ENCODE measurements around the gene ACIN1.

ACIN1 gene, protein sequence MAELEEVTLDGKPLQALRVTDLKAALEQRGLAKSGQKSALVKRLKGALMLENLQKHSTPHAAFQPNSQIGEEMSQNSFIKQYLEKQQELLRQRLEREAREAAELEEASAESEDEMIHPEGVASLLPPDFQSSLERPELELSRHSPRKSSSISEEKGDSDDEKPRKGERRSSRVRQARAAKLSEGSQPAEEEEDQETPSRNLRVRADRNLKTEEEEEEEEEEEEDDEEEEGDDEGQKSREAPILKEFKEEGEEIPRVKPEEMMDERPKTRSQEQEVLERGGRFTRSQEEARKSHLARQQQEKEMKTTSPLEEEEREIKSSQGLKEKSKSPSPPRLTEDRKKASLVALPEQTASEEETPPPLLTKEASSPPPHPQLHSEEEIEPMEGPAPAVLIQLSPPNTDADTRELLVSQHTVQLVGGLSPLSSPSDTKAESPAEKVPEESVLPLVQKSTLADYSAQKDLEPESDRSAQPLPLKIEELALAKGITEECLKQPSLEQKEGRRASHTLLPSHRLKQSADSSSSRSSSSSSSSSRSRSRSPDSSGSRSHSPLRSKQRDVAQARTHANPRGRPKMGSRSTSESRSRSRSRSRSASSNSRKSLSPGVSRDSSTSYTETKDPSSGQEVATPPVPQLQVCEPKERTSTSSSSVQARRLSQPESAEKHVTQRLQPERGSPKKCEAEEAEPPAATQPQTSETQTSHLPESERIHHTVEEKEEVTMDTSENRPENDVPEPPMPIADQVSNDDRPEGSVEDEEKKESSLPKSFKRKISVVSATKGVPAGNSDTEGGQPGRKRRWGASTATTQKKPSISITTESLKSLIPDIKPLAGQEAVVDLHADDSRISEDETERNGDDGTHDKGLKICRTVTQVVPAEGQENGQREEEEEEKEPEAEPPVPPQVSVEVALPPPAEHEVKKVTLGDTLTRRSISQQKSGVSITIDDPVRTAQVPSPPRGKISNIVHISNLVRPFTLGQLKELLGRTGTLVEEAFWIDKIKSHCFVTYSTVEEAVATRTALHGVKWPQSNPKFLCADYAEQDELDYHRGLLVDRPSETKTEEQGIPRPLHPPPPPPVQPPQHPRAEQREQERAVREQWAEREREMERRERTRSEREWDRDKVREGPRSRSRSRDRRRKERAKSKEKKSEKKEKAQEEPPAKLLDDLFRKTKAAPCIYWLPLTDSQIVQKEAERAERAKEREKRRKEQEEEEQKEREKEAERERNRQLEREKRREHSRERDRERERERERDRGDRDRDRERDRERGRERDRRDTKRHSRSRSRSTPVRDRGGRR

DNA sequence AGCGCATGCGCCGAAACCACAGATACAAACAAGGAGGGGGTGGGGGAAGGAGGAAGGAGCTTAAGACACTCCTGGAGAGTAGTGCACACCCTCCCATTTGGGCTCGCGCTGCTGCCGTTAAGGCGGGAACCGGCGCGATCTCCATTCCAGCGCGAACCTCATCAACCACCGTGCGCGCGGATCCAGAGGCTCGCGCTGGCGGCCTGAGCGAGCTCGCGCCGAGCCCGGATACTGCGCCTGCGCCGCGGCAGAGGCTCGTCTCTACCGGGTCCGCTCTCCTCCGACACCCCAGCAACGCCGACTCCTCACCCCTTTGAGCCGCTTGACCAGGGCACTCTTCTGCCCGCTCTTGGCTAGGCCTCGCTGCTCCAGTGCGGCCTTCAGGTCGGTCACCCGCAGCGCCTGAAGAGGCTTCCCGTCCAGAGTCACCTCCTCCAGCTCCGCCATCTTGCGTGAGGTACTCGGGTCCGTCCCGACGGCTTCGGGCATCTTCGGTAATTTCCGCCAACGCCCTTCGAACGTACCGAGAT, at the start of gene ACIN1:
Gene ACIN1 (minus strand): TSS at position 471 of the 530 bp plus-strand sequence. CDS start 24 bp downstream, at position 447.
- DNase-seq (ENCODE audit: low read depth in 3 of 3) = peak; percentile 46 to 66 (median 52)

DNA sequence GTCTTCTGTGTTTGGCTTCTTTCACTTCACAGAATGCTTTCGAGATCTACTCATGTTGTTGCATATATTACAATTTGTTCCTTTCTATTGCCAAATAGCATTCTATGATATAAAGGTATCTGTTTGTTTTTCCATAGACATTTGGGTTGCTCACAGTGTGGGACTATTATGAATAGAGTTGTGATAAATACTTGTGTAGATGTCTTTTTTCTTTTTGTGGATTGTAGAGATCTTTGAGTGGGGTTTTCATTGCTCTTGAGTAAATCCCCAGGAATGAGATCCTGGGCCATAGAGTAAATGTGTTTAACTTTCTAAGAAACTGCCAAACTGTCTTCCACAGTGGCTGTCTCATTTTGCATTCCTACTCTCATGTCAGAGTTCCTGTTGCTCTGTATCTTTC, 49.0 kb upstream of the ACIN1 start:
- DNase-seq (ENCODE audit: low read depth in 3 of 3) = no peak

DNA sequence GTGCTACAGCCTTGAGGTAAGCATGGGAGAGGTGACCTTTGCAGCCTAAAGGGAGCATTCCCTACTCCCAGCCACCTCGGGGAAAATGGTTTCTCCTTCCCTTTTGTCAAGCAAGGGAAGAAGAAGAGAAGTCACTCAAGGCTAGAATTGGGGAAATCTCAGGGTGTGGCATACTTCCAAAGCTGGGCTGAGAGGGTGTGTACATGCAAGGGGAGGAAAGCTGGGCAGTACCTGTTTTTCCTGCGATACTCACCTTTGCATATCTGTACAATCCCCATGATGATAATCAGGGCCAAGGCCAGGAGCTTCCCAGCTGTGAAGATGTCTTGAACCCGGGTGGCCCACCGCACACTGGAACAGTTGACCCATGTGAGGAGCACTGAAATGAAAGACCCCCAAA, 47.9 kb upstream of the ACIN1 start:
- DNase-seq (ENCODE audit: low read depth in 3 of 3) = no peak

DNA sequence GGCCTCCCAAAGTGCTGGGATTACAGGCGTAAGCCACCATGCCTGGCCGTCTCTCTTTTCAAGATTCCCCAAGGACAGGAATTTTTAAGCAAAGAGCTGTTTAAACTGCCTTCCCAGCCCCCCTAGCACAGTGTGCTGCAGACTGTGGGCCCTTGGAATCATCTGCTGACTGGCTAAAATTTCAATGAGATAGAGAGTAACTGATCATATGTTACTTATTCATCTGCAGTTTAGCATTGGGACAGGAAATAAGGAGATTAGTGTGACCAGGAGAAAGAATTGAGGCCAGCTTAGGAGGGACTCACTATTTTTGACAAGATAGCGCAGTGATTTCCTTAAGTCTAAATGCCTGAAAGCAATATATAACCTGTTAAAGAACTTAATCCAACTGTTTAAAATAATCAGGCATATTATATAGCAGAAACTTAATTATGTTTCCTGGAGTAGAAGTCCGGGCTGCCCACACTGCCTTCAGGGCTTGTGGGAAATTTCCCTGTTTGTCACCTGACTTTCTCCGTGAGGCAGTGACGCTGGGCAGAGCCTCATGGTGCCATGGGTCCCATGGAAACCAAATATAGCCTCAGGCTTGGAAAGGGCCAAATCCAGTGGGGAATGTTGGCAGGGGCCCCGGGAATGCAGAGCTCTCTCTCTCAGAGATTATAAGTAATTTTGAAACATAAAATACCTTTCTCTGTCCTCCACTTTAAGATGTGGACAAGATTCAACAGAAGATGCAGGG, 46.9 kb upstream of the ACIN1 start:
- no peak for DNase-seq (ENCODE audit: low read depth in 3 of 3)

DNA sequence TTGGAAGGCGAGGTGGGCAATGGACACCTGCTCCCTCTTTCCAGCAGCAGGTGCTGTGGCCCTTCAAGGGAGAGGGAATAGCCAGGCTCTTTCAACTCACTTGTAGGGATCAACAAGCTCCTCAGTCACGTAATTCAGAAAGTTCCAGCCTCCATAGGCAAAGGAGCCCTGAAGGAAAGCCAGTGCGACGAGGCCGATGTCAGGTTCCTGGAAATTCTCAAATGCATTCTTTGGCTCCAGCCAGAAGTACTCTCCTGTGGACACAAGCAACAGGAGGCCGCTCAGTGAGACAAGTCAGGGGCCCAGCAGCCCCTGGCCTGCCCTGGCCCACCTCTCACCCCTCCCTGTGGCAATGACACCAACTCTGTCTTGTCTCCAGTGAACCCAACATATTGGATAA, 45.4 kb upstream of the ACIN1 start:
- DNase-seq (ENCODE audit: low read depth in 3 of 3) = no peak

DNA sequence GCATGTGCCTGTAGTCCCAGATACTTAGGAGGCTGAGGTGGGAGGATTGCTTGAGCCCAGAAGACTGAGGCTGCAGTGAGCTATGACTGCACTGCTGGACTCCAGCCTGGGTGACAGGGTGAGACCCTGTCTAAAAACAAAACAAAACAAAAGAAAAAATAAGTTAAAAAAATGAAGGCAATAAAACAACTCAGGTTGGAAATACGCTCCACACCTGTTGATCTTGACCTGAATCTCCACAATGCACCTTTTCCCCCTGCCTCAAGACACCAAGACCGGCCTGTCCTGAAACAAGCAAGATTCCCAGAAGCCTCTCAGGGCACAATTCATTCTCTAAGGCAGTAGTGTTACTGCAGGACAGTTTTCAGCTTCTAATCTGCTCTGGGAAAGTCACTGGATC, 44.9 kb upstream of the ACIN1 start:
- DNase-seq (ENCODE audit: low read depth in 3 of 3) = no peak

DNA sequence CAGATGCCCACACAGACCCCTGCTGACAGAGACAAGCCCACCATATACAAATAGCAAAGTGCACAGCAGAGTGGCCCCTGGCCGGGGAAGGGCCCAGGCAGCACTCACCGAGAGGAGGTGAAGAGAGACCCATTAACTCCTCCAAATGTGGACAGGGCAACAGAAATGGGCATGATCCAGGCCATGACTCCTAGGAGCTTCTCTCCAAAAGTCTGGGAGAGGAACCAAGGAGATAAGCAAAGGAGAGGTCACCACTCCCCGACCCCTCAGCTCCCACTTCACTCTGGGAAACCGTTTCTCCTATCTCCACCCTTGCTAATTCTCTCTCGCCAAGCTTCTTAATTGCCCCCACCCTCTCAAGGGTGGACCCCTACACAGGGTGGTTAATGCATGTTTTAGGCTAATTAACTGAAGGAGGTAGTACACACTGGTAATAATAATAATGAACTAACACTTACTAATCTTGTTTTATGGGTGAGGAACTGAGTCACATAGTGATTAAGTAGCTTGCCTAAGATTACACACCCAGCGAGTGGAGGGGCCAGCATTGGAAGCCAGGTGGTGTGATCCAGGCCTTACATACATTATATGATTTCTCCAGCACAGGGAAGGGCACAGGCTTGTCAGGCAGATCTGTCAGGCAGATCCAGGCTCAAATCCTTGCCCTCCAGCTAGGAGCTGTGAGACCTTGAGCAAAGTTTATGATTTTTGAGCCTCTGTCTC, 43.0 kb upstream of the ACIN1 start:
- no peak for DNase-seq (ENCODE audit: low read depth in 3 of 3)

DNA sequence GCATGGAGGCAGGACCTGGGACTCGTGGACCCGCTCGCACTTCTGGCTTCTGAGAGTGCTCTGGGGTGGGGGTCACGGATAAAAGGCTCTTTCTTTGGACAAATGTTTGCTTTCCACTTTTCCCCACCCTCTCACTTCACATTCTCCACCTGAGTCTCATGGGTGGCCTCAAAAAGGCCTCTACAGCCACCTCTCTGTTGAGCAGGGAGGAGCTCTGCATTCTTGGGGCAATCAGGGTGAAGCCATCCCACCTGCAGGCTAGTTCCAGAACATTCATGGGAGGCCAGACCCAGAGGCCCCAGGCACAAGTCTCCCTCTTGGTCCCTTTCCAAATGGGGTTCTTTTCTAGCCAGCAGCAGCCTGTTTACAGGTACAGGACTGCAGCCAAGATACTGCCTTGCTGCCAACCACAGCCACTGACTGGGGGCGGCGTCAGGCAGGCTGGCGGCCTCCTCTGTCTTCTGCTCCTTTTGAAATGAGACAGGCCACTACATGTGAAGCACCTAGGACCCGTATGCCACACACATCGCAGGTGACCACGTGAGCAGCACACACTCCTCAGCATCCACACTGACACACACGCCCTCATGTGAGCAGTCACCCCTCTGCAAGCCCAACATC, 42.4 kb upstream of the ACIN1 start:
- no peak for DNase-seq (ENCODE audit: low read depth in 3 of 3)

DNA sequence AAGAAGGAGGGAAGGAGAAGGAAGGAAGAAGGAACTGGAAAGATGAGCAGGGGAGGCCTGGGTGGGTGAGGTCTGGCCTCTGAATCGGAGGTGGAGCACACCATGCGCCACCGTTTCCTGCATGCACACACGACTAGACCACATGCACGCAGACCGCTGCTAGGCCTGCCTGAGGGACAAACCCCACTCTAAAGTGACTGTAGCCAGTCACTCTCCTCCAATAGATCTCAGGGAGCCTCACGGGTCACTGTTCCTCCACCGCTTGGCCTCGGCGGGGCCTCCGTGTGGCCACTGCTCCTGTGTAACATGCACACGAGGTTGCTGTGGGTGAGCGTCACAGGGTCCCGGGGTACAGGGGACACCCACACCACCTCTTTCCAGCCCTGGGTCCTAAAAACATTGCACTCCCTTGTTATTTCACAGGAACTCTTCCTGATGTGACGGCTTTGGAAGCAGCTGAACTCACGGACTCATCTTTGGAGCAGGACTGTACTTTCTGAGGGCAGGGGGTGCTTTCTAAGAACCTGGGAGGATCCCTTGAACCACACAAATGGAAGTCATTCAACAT, 41.7 kb upstream of the ACIN1 start:
- no peak for DNase-seq (ENCODE audit: low read depth in 3 of 3)

DNA sequence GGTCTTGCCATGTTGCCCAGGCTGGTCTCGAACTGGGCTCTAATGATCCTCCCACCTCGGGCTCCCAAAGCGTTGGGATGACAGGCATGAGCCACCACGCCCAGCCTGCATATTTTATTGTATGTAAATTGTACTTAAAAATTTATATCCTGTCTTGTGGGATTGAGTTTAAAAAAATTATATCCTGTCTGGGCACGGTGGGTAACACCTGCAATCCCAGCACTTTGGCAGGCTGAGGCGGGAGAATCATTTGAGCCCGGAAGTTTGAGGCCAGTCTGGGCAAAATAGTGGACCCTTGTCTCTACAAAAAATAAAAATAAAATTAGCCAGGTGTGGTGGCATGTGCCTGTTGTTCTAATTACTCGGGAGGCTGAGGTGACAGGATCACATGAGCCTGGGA, 38.0 kb upstream of the ACIN1 start:
- DNase-seq (ENCODE audit: low read depth in 3 of 3) = no peak

DNA sequence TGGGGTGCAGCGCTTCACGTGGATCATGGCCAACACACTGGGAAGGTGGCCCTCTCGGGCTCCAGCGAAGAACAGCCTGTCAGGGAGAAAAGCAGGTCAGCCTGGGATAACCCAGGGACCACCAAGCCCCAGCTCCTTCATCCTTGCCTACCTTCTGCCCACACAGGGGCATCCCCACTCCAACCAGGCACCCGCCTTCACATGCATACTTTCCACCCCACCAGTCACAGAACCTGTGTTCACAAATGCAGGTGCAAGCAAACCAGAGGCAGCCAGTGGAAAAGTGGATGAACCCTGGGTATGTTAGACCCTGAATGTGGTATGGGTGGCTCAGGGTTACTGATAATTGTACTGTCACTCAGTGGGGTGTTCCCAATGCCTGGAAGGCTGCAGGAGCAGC, 36.5 kb upstream of the ACIN1 start:
- no peak for DNase-seq (ENCODE audit: low read depth in 3 of 3)

DNA sequence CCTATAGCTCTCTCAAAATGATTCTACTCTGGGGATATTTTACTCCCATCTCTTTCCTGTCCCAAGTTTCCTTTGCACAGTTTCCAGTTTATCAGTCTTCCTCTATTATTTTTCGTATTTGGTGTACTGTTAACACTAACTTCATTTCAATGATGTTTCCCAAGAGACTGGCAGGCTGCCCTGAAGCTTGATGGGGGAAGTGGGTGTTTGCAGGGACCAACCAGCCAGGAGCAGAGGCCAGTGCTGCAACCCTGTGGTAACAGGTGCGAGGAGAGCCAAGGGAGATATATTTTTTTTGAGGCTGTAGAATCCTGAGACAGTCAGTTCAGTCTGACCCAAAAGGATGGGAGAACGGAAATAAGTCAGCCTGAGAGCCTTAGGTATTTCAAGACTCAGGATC, 35.9 kb upstream of the ACIN1 start:
- no peak for DNase-seq (ENCODE audit: low read depth in 3 of 3)

DNA sequence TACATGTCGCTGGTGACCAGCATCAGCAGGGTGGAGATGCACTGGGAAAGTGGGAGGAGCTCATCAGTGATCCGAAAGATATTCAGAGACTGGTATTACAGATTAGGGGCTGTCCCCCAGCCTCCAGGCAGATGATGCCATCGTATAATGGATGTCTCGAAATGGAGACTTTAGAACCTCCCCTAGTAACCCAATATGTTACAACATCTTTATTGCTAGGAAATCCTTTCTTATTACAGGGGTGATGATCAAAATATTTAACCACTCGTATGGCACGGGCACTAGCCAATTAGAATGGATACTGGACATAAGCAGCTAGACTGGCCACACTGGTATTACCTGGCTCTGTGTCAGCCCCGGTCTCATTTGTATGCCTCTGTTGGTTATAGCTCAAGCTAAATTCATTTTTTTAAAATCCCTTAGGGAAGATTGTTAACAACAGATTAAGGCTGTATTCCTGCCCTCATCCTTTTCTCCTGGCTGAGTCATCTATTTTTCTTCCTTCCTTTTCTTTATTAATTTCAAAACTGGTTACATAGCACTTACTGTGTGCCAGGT, 34.9 kb upstream of the ACIN1 start:
- no peak for DNase-seq (ENCODE audit: low read depth in 3 of 3)

DNA sequence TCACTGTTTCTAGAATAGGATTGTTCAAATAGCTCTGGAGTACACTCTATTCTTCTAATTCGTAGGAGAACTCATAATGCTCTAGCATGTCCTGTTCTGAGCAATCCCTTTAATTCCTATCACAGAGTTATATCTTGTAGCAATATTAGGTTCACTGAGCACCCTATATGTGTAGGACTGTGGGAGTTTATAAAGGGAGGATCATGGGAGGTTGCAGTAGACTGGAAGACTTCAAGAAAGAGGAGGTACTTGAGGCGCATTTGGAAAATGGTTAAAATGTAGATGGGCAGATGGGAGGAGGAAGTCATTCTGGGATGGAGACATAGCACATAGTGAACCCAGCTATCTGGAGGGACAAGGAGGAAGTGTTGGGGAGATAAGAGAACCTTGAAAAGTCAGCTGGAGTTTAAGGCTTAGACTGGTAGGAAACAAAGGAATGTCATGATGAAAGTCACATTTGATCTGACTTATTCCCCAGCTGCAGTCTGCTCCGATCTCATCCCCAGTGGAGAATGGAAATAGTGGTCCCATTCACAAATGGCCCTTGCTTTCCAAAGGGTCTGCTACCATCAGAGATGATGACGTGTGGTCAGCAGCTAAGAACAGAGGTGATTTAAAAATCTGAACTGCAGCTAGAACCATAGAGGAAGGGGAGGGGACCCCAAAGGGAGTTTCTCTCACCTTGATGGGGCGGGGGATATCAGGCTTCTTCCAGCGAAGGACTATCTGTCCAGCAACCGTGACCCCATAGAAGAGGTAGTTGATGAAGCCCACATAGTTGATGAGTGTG, 34.2 kb upstream of the ACIN1 start:
- no peak for DNase-seq (ENCODE audit: low read depth in 3 of 3)

DNA sequence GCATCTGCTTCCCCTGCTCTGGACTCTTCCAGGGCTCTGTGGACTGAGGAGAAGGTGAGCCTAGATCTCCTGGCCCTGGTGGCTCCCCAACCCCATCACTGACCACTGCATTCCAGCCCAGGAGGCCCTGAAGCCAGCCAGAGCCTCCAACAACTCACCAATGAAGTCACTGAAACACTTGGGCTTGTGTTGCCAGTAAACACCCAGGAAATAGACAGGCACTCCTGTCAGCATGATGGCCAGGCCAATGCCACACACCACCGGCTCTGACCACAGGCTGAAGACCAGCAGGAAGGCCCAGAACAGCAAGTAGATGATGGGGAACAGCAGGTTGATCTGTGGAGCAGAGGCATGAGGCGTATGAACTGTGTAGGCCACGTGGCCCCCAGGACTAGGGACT, 32.9 kb upstream of the ACIN1 start:
- DNase-seq (ENCODE audit: low read depth in 3 of 3) = no peak

DNA sequence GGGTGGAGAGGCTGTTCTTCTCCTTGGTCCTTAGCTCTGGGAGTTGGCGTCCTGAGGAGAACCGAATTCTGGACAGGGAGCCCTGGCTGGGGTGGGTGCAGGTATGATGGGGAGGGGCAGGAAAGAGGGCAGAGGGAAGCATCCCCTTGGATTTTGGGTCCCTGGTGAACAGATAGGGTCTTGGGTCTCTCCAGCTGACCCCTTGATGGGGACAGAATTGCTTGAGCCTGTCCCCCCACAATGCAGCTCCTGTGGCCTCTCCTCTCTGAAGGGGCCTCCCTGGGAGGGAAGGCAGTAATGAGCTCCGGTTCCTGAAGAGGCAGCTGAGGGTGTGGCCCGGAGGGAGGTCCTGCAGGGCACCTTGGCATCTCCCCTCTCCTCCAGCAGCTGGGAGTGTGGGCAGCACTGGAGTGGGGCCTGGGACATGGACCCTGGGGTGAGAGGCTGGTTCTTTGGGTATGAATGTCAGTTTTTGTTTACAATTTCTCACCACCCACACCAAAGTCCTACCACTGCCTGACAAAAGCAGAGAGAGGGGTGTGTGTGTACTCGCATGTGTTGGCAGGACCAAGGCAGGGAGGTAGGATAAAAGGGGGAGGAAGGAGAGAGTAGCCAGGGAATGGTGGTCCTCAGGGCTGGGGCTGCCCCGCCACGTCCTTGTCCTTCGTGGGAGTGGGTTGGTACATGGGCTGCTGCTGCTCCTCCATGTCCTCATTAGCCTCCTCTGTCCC, 31.8 kb upstream of the ACIN1 start:
- no peak for DNase-seq (ENCODE audit: low read depth in 3 of 3)

DNA sequence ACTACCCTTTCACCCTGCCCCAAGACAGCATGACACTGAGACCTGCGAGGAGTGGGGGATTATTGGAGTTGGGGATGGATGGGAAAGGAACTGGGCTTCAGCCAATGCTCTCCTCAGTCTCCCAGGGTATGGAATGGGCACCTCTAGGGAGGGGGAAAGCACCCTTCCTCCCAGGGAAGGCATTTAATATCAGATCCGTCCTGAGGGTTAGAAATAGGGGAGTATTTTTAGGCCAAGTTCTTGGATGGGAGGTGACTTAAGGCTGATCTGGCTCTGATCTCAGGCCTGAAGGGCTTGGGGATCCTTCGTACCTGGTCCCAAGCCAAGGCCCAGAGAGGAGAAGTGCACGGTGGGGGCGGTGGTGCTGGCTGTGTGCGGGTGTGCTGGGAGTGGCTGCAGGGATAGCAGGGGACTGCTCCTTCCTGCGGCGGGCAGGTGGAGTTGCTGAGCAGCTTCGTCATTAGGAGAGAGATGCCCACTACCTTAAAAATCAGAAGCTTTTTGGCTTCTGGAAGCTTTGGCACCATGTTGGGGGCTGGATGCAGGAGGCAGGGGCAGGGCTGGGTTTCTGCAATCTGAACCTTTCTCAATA, 31.1 kb upstream of the ACIN1 start:
- no peak for DNase-seq (ENCODE audit: low read depth in 3 of 3)

Measured in stimulated activated CD4-positive, alpha-beta T cell treated with anti-CD3 and anti-CD28 coated beads, TNF-alpha, amount 100 ng/mL, for 48 hours (primary cell).